Measurements from ENCODE around the gene ZNF823. TPM values are rescaled to one million over a fixed set of nuclear protein-coding genes. Genes with fewer than 3 reads are reported as not detected.
"Not testable (repeated sequence)": the region's sequence is repeated elsewhere in the genome, so short reads cannot be mapped to it uniquely, and the experiment has no call there.

Gene ZNF823
- 10.1 and 17.0 TPM in 2 replicates for total RNA-seq (2014; rRNA removed; shearing (Covaris generic))

DNA sequence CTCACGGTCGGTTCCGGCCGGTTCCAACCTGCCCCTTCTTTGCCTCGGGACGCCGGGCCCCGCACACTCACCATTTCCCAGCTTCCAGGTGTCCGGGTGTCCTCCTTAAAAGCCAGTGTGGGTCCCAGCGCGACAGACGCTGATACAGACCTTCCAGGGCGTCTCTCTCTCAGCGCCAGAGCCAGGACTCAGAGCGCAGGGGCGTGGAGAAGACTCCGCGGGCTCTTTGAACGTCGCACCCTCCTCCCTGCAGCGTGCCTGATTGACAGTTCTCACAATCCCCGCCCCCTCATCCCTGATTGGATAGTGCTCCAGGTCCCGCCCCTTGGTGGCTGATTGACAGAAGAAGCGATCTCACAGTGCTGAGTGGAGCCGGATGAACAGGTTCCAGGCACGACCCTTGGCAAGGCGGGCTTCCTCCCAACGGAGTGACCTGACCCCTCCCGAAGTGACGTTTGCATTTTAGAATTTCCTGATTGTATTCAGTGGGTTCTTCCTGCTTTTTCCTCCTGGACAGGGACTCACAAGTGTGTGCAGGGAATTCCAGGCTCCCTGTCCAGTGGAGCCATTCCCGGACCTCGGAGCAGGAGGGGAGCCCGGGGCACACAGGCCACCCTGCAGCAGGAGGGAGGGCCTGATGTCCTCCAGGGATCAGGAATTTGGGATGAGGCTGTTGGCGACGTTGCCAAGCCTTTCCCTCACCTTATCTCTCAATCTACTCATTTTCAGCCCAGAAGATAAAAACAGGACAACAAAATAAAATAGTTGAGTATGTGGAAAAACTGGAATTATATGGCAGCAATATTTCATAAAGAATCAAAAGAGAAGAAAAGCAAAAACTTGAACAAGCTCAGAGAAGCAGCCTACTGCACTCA is at the start of gene ZNF823:
TSS of gene ZNF823 (minus strand) at position 201 of the 875 bp plus-strand sequence. CDS start at position 74, 127 bp downstream.
- peak; percentile 99 for DNase-seq (ENCODE audit: low read depth)

DNA sequence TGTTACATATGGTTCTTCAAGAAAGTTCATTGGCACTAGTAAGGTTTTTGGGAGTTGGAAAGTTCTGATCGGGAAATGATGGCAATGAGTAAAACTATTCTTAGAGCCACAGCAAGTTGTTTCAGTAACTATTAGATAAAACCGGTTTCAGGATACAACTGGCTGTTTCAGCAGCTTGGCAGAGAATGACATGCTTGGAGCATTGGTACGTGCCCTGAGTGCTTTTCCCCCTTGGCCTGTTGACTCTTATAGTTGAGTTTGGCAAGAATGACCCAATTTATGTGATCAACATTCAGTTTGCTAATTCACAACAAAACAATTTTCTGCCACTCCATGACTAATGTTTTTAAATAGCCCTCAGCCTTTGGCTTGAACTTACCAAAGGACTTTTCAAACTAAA is 48.8 kb upstream of the ZNF823 start:
- DNase-seq (ENCODE audit: low read depth) = no peak

DNA sequence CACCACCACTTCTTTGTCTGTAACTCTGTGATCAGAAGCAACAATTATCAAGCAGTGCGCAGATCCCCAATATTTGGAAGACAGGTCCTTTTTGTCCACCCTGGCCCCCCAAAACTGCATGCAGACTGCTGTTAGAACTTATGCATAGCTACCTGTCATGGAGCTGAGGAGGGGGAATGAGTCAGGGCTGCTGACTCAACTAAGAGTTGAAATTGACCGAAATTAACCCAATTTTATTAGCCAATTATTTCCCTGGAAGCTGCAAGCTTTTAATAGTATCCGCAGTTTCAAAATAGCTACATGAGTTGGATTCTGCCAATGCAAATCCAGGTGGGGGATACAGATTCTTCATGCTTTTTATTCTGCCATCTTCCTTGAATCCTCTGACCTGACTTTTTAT is 45.6 kb upstream of the ZNF823 start:
- DNase-seq (ENCODE audit: low read depth) = no peak

DNA sequence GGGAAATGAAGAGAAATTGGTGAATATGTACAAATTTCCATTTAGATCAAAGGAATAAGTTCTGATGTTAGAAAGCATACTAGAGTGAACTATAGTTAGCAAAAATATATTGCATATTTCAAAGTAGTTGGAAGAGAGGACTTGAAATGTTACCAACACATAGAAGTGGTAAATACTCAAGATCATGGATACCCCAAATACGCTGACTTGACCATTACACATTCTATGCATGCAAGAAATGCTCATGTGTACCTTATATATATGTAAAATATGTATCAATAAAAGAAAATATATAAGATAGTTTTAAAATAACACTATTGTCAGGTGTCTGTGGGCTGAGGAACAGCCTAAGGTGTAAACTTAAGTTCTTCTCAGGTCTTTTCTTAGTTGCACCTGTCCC is 45.0 kb upstream of the ZNF823 start:
- DNase-seq (ENCODE audit: low read depth) = no peak

DNA sequence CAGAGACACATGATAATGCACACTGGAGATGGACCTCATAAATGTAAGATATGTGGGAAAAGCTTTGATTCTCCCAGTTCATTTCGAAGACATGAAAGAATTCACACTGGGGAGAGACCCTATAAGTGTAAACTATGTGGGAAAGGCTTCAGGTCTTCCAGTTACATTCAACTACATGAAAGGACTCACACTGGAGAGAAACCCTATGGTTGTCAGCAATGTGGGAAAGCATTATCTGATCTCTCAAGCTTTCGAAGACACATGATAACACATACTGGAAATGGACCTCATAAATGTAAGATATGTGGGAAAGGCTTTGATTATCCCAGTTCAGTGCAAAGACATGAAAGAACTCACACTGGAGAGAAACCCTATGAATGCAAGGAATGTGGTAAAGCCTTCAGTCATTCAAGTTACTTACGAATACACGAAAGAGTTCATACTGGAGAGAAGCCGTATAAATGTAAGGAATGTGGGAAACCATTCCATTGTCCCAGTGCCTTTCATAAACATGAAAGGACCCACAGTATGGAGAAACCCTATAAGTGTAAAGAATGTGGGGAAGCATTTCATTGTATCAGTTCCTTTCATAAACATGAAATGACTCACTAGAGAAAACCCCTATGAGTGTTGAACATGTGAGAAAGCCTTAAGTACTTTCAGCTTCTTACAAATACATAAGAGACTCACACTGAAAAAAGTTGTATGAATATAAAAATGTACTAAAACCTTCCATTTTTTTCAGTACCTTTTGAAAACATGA is 42.7 kb upstream of the ZNF823 start:
- DNase-seq (ENCODE audit: low read depth) = peak; percentile 24

DNA sequence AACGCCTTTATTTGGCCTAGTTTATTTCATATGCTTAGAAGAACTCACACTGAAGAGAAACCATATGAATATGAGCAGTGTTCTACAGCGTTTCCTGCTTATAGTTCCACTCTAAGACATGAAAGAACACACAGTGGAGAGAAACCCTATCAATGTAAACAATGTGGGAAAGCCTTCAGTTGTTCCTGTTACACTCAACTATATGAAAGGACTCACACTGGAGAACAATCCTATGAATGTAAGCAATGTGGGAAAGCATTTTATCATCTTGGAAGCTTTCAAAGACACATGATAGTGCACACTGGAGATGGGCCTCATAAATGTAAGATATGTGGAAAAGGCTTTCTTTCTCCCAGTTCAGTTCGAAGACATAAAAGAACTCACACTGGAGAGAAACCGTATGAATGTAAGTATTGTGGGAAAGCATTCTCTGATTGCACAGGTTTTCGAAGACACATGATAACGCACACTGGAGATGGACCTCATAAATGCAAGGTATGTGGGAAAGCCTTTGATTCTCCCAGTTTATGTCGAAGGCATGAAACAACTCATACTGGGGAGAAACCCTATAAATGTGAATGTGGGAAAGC is 41.8 kb upstream of the ZNF823 start:
- DNase-seq (ENCODE audit: low read depth) = no peak

DNA sequence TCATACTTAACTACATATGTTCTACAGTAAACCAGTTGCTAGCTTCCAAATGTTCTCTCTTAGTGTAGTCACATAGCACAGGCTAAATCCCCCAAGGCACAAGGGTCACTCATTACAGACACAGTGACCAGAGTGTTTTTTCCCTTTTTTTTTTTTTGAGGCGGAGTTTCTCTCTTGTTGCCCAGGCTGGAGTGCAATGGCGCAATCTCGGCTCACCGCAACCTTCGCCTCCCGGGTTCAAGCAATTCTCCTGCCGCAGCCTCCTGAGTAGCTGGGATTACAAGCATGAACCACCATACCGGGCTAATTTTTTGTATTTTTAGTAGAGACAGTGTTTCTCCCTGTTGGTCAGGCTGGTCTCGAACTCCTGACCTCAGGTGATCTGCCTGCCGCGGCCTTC is 37.9 kb upstream of the ZNF823 start:
- DNase-seq (ENCODE audit: low read depth) = not testable (repeated sequence)

DNA sequence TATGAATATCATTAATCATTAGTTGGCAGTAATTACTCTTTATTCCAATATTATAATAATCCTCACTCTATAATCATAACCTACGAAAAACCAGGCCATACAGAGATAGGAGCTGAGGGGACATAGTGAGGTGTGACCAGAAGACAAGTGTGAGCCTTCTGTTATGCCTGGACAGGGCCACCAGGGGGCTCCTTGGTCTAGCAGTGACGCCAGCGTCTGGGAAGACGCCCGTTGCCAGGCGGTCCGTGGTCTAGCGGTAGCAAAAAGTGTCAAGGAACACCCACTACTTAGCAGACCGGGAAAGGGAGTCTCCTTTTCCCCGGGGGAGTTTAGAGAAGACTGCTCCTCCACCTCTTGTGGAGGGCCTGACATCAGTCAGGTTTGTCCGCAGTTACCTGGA is 32.8 kb upstream of the ZNF823 start:
- not testable (repeated sequence) for DNase-seq (ENCODE audit: low read depth)

DNA sequence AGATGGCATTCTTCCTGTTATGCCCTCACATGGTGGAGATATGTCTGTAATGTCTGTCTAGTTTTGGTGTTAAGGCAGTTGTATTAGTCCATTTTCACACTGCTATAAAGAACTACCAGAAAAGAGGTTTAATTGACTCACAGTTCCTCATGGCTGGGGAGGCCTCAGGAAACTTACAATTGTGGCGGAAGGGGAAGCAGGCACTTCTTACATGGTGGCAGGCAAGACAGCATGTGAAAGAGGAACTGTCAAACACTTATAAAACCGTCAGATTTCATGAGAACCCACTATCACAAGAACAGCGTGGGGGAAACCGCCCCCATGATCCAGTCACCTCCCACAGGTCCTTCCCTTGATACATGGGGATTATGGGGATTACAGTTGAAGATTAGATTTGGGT is 31.2 kb upstream of the ZNF823 start:
- no peak for DNase-seq (ENCODE audit: low read depth)

DNA sequence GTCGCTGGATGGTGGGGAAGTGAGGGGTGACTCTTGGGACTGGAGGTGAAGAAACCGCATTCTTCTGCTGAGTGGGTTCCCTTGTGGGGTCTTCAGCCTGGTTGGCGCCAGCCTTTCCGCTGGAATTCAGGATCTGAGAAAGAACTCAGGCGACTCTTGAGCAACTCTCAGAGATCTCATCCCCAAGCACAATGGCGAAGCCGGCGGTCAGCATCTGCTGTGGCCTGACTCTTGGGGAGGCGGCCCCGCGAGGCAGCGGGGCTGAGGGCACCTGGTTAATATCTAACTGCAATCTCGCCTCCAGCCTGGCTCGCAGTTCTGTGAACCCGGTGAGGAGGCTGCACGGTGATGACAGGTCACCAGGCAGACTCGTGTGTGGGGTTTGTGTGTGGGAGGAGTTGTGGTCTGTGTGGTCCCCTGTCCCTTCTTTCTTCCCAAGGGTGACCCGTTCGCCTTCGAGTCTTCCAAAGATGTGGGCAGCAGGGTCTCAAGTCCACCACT is 28.9 kb upstream of the ZNF823 start:
- DNase-seq (ENCODE audit: low read depth) = peak; percentile 51

DNA sequence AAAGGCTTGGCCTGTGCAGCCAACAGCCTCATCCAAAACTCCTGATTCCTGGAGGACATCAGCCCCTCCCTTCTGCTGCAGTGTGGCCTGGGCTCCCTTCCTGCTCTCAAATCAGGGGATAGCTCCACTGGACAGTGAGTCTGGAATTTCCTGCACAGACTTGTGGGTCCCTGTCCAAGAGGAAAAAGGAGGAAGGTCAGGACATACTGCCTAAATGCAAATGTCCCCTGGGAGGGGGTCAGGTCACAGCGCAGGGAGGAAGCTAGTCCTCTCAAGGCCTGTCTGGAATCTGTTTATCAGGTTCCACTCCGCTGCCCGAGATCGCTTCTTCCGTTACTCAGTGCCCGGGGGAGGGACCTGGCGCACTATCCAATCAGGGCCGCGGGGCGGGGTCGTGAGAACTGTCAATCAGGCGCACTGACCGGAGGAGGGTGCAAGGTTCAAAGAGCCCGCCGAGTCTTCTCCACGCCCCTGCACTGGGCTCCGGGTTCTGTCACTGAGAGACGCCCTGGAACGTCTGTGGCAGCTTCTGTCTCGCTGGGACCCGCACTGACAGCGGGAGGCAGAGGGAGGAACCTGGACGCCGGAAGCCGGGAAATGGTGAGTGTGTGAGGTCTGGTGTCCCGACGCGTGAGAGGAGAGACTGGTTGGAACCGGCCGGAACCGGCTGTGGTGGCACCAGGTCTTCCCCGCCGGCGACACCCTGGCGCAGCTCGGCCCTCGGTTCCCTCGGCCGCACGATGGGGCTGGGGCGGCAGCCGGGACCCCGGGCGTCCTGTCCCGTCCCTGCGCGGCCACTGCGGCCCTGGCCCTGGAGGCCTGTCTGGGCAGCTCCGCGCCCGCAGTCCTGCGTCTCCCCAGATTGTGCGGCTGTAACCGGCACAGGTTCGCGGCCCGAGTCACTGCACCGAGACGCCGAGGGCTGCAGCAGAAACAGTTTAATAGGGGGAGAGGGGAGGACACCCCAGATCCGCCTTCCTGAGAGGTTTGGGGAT is 28.1 kb upstream of the ZNF823 start, which contains the start of gene ZNF441:
TSS of gene ZNF441 (plus strand) at position 404 of the 995 bp plus-strand sequence. CDS start at position 598, 194 bp downstream.
- peak; percentile 94 for DNase-seq (ENCODE audit: low read depth)

DNA sequence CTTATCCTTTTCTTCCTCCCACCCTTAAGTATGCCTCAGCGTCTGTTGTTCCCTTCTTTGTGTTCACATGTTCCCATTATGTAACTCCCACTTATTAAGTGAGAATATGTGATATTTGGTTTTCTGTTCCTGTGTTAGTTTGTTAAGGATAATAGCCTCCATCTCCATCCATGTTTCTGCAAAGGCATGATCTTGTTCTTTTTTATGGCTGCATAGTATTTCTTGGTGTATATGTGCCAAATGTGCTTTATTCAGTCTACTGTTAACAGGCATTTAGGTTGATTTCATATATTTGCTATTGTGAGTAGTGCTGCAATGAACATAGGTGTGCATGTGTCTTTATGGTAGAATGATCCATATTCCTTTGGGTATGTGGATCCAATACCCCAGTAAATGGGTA is 24.9 kb upstream of the ZNF823 start:
- no peak for DNase-seq (ENCODE audit: low read depth)

DNA sequence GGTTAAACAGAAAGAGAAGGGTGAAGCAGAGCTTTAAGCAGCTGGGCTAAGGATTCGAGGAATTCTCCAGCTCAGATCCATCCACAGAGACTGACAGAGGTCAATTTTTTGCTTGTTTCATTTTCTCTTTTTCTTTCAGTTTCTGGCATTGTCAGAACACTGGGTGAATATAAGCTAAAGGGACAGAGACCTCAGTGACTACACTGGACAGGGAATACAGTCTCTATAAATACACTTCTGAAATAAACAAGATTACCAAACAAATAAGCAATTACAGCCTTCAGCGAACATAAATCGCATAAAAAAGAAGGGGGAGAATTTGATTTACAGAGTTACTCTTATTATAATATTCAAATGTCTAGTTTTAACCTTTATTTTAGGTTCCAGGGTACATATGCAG is 24.4 kb upstream of the ZNF823 start:
- DNase-seq (ENCODE audit: low read depth) = no peak

DNA sequence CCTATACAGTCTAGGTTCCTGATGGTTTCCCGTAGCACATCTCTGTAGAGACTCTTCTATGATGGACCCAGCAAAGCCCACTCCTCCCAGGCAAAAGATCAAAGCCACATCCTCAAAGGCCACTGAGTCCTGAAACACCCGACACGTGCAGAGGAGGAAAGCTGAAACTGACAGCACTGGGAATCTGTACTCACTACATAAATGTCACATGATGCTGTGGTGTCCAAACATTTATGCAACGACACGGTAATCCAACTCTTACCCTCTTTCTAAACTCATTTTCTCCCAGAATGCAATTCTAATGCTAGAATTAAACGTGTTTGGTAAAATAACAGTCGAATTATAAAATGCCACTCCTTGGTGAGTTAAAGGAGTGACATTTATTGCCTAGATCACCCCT is 21.1 kb upstream of the ZNF823 start:
- DNase-seq (ENCODE audit: low read depth) = no peak

DNA sequence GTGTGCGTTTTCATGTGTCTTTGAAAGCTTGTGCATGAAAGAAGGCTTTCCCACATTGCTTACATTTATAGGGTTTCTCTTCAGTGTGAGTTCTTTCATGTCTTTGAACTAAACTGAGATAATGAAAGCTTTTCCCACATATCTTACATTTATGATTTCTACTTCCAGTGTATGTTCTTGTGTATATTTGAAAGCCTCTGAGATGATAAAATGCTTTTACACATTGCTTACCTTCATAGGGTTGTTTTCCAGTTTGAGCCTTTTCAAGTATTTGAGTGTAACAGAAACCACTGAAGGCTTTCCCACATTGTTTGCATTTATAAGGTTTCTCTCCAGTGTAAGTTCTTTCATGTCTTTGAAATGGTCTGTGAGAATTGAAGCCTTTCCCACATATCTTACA is 18.2 kb upstream of the ZNF823 start:
- no peak for DNase-seq (ENCODE audit: low read depth)

DNA sequence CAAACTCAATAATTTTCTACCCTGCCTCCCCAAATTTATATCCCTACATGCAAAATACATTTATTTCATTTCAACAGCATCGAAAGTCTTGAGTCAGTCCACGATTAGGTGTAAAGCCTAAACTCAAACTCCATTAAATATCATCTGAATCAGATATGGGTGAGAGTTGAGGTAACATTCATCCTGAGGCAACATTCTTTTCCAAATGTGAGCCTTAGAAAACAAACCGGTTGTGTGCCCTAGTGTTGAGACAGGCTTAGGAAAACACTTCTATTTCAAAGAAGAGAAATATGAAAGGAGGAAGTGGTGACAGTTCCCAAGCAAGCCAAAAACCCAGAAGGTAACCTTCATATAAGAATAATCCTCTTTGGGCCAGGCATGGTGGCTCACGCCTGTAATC is 15.9 kb upstream of the ZNF823 start:
- no peak for DNase-seq (ENCODE audit: low read depth)

DNA sequence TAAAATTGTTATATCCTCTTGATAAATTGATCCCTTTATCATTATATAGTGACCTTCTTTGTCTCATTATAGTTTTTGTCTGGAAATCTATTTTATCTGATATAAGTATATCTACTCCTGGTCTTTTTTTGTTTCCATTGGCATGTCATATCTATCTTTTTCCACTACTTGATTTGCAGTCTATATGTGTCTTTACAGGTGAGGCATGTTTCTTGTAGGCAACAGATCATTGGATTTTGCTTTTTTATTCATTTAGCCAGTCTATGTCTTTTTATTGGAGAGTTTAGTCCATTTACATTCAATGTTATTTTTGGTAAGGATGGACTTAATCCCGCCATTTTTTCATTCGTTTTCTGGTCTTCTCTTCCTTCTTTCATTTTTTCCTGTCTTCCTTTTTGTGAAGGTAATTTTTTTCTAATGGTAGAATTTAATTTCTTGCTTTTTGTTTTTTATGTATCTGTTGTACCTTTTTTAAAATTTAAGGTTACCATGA is 13.5 kb upstream of the ZNF823 start:
- no peak for DNase-seq (ENCODE audit: low read depth)

DNA sequence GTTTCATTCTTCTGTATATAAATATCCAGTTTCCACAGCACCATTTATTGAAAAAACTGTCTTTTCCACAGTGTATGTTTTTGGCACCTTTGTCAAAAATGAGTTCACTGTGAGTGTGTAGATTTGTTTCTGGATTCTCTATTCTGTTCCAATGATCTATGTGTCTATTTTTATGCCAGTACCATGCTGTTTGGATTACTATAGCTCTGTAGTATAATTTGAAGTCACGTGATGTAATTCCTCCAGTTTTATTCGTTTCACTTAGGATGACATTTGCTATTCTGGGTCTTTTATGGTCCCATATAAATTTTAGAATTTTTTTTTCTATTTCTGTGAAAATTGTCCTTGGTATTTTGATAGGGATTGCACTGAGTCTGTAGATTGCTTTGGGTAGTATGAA is 11.0 kb upstream of the ZNF823 start:
- DNase-seq (ENCODE audit: low read depth) = no peak

DNA sequence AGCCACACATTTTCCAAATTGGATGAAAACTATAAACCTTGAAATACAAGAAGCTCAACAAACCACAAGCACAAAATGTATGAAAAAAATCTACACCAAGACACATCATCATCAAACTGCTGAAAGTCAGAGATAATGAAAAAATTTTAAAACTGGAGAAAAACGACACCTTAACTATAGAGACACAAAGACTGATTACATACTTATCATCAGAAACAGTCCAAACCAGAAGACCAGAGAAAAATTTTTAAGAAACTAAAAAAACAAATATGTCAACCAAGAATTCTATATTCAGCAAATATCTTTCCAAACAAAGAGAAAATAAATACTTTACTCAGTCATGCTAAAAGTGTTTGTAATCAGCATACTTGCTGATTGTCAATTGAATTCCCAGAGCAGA is 8.5 kb upstream of the ZNF823 start:
- DNase-seq (ENCODE audit: low read depth) = no peak

DNA sequence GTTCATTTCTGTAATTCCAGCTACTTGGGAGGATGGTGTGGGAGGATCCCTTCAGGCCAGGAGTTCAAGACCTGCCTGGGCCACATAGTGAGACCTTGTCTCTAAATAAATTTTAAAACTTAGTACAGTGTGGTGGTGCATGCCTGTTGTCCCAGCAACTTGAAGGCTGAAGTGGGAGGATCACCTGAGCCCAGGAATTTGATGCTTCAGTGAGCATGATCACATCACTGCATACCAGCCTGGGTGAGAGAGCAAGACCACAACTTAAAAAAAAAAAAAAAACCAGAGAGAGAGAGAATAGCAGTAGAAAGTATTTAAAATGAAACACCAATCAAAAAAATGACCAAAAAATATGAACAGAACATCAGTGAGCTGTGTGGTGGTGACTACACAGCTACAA is 7.1 kb upstream of the ZNF823 start:
- DNase-seq (ENCODE audit: low read depth) = peak; percentile 55
